Neural progenitor cell (in vitro differentiated cells): ENCODE results near the gene TRPV2.

Experiments
- CTCF ChIP-seq: fragments of 200-600 bp; sonication (generic); IDR thresholded peaks from 2 replicates; pipeline ENCODE4 v1.5.1; 2017; ENCODE audit warnings: antibody characterized with exemption, mild to moderate bottlenecking
- EZH2 ChIP-seq: fragments of 200-600 bp; sonication (generic); IDR thresholded peaks from 2 replicates; pipeline ENCODE4 v1.6.1; 2017; ENCODE audit warnings: antibody characterized with exemption, mild to moderate bottlenecking, moderate library complexity
- EZH2phosphoT487 ChIP-seq: fragments of 200-600 bp; sonication (generic); IDR thresholded peaks from 2 replicates; pipeline ENCODE4 v1.6.1; 2017; ENCODE audit warnings: antibody characterized with exemption

GRCh38 chr17:16477255-16477654 lies 61.9 kb downstream of the TRPV2 start:
- TF ChIP-seq CTCF (no peak), EZH2phosphoT487 (no peak), EZH2 (no peak)
